BE2C (cell line): ENCODE measurements around the gene CACNA2D2.

Experiments used
- DNase-seq: peaks from one replicate; pipeline ENCODE4 v3.0.0-alpha.2; 2020
- H3K27me3 ChIP-seq: fragments of 250-450 bp; sonication (Bioruptor Pico); 2 replicates; pipeline ENCODE4 v1.5.1; 2020; ENCODE audit warnings: mild to moderate bottlenecking
- H3K36me3 ChIP-seq: fragments of 250-450 bp; sonication (Bioruptor Pico); 2 replicates; pipeline ENCODE4 v1.5.1; 2020; ENCODE audit warnings: mild to moderate bottlenecking
- H3K4me1 ChIP-seq: fragments of 250-450 bp; sonication (Bioruptor Pico); 2 replicates; pipeline ENCODE4 v1.5.1; 2020
- H3K4me3 ChIP-seq: 2 replicates; pipeline ENCODE4 v1.5.1; 2011; ENCODE audit warnings: low read depth, low read length
- H3K9me3 ChIP-seq: fragments of 250-450 bp; sonication (Bioruptor Pico); 2 replicates; pipeline ENCODE4 v1.5.1; 2020
- CTCF ChIP-seq: IDR thresholded peaks from 2 replicates; pipeline ENCODE4 v1.5.1; 2012; ENCODE audit warnings: mild to moderate bottlenecking, low read depth, low read length

Gene CACNA2D2

GRCh38 chr3:50523279-50523811 is 19.9 kb upstream of the CACNA2D2 start:
- Histone ChIP-seq H3K27me3 (no peaks in the 10 kb centered on the region), H3K36me3 (no peaks in the 10 kb centered on the region), H3K4me1 (peaks cover 14% of the 10 kb centered on the region), H3K9me3 (no peaks in the 10 kb centered on the region), H3K4me3 (no peak overlapping the region)
- DNase-seq, result no peak
- TF ChIP-seq CTCF, result no peak

- Histone ChIP-seq H3K9me3 (no peaks in the 10 kb centered on the region), H3K4me3 (no peak overlapping the region), H3K4me1 (peaks cover 24% of the 10 kb centered on the region), H3K27me3 (no peaks in the 10 kb centered on the region), H3K36me3 (no peaks in the 10 kb centered on the region)
- DNase-seq, result no peak
- no peak for TF ChIP-seq CTCF
Observed at GRCh38 chr3:50521572-50521971, 18.1 kb upstream of the CACNA2D2 start.

- peaks cover 24% of the 10 kb centered on the region for H3K4me1 ChIP-seq
- peak; percentile 34 for DNase-seq
- no peak for TF ChIP-seq CTCF
Observed at GRCh38 chr3:50520849-50521248, 17.4 kb upstream of the CACNA2D2 start.

GRCh38 chr3:50519471-50520089 is 16.1 kb upstream of the CACNA2D2 start:
- Histone ChIP-seq H3K27me3 (no peaks in the 10 kb centered on the region), H3K4me1 (peaks cover 32% of the 10 kb centered on the region), H3K4me3 (no peak overlapping the region), H3K9me3 (no peaks in the 10 kb centered on the region), H3K36me3 (no peaks in the 10 kb centered on the region)
- peak; percentile 79 for TF ChIP-seq CTCF
- DNase-seq, result peak; percentile 62

More at GRCh38 chr3:50520849-50521248, 17.4 kb upstream of the CACNA2D2 start:
- H3K4me3 ChIP-seq, result no peak overlapping the region
- no peaks in the 10 kb centered on the region for H3K9me3 ChIP-seq
- H3K27me3 ChIP-seq, result no peaks in the 10 kb centered on the region
- no peaks in the 10 kb centered on the region for H3K36me3 ChIP-seq

GRCh38 chr3:50518436-50518835 is 15.0 kb upstream of the CACNA2D2 start:
- no peak for TF ChIP-seq CTCF
- Histone ChIP-seq H3K4me3 (no peak overlapping the region), H3K36me3 (no peaks in the 10 kb centered on the region), H3K27me3 (no peaks in the 10 kb centered on the region), H3K9me3 (no peaks in the 10 kb centered on the region), H3K4me1 (peaks cover 29% of the 10 kb centered on the region)
- DNase-seq, result no peak

- no peak for TF ChIP-seq CTCF
- Histone ChIP-seq H3K4me1 (peaks cover 29% of the 10 kb centered on the region), H3K27me3 (no peaks in the 10 kb centered on the region), H3K4me3 (no peak overlapping the region), H3K9me3 (no peaks in the 10 kb centered on the region), H3K36me3 (no peaks in the 10 kb centered on the region)
- no peak for DNase-seq
Observed at GRCh38 chr3:50517721-50518206, 14.3 kb upstream of the CACNA2D2 start.
